GM18511 (cell line): Measurements from ENCODE around the gene CALD1.

Experiments
- ATAC-seq: cut with Tn5 transposase; IDR thresholded peaks from one replicate; pipeline ENCODE4 v1.9.1; 2021; ENCODE audit warnings: mild to moderate bottlenecking, moderate library complexity; ENCODE audit not compliant: unreplicated experiment

Gene CALD1

GRCh38 chr7:134778941-134779740 lies at the start of gene CALD1:
Gene CALD1, plus strand, starts transcription at chr7:134779634. Its CDS starts 88,100 bp downstream, at chr7:134867734.
- no peak for ATAC-seq

GRCh38 chr7:134729895-134730294 lies 49.5 kb upstream of the CALD1 start:
- ATAC-seq = no peak

- no peak for ATAC-seq
Measured at GRCh38 chr7:134730411-134730829, 49.0 kb upstream of the CALD1 start.

GRCh38 chr7:134731616-134732015 lies 47.8 kb upstream of the CALD1 start:
- no peak for ATAC-seq

- ATAC-seq = no peak
Measured at GRCh38 chr7:134732728-134733127, 46.7 kb upstream of the CALD1 start.

GRCh38 chr7:134736381-134736780 lies 43.1 kb upstream of the CALD1 start:
- no peak for ATAC-seq

- no peak for ATAC-seq
Measured at GRCh38 chr7:134737566-134738345, 41.7 kb upstream of the CALD1 start.

GRCh38 chr7:134739362-134739761 lies 40.1 kb upstream of the CALD1 start:
- no peak for ATAC-seq

GRCh38 chr7:134740376-134740775 lies 39.1 kb upstream of the CALD1 start:
- no peak for ATAC-seq

GRCh38 chr7:134741907-134742635 lies 37.4 kb upstream of the CALD1 start:
- no peak for ATAC-seq

GRCh38 chr7:134742688-134743350 lies 36.6 kb upstream of the CALD1 start:
- no peak for ATAC-seq

- no peak for ATAC-seq
Measured at GRCh38 chr7:134744569-134744968, 34.9 kb upstream of the CALD1 start.

GRCh38 chr7:134747326-134747725 lies 32.1 kb upstream of the CALD1 start:
- no peak for ATAC-seq

- peak; percentile 68 for ATAC-seq
Measured at GRCh38 chr7:134750083-134751062, 29.1 kb upstream of the CALD1 start.

GRCh38 chr7:134752006-134752760 lies 27.3 kb upstream of the CALD1 start:
- ATAC-seq = no peak

GRCh38 chr7:134755422-134756022 lies 23.9 kb upstream of the CALD1 start:
- ATAC-seq = no peak

- no peak for ATAC-seq
Measured at GRCh38 chr7:134757938-134758337, 21.5 kb upstream of the CALD1 start.

GRCh38 chr7:134758981-134759380 lies 20.5 kb upstream of the CALD1 start:
- no peak for ATAC-seq

GRCh38 chr7:134761266-134761665 lies 18.2 kb upstream of the CALD1 start:
- no peak for ATAC-seq
